Large intestine (tissue), 3 donors: ENCODE results near the gene S100A13. TPM values are rescaled to one million over a fixed set of nuclear protein-coding genes. Genes with fewer than 3 reads are reported as not detected.

Experiments
- DNase-seq, 2 donors: peaks; one replicate each; pipeline versions ENCODE4 v3.0.0 to v3.0.0-alpha.2; 2013
- H3K27ac ChIP-seq: one replicate; pipeline ENCODE4 v1.5.1; 2013; ENCODE audit warnings: low read length
- H3K27me3 ChIP-seq: 2 replicates; pipeline ENCODE4 v1.6.1; 2013; ENCODE audit warnings: low read length; ENCODE audit not compliant: control insufficient read depth, insufficient read depth
- H3K36me3 ChIP-seq: 2 replicates; pipeline ENCODE4 v1.6.1; 2013; ENCODE audit warnings: low read length; ENCODE audit not compliant: control insufficient read depth, insufficient read depth
- H3K4me1 ChIP-seq: one replicate; pipeline ENCODE4 v1.6.1; 2013; ENCODE audit warnings: low read length; ENCODE audit not compliant: control insufficient read depth, insufficient read depth
- H3K4me3 ChIP-seq: one replicate; pipeline ENCODE4 v1.5.1; 2013; ENCODE audit warnings: low read length
- H3K9me3 ChIP-seq: one replicate; pipeline ENCODE4 v1.6.1; 2013; ENCODE audit warnings: mild to moderate bottlenecking, low read depth, low read length, moderate library complexity; ENCODE audit not compliant: control insufficient read depth
- WGBS: methylation state at CpG from one replicate; pipeline ENCODE4 v1.1.5; 2013; ENCODE audit warnings: low lambda C conversion rate; ENCODE audit not compliant: insufficient coverage; 5-methylcytosine and 5-hydroxymethylcytosine counted together
- polyA plus RNA-seq: library from polyadenylated mRNA; unstranded; fragments of 120-200 nt; gene quantifications from one replicate; pipeline ENCODE4 v1.2.1, GENCODE V29; 2013

The S100A13 gene
- polyA plus RNA-seq, 1 donor, result 77.2 TPM

- no peak overlapping the region for H3K4me3 ChIP-seq
- no peak overlapping the region for H3K27ac ChIP-seq
- WGBS, result 100% methylated on average over 1 of the region's 7 CpGs
- peaks cover 4% of the 10 kb centered on the region for H3K9me3 ChIP-seq
- DNase-seq, result no peak
- peaks cover 31% of the 10 kb centered on the region for H3K4me1 ChIP-seq
- no peaks in the 10 kb centered on the region for H3K27me3 ChIP-seq
- no peaks in the 10 kb centered on the region for H3K36me3 ChIP-seq
Observed at GRCh38 chr1:153571706-153572105, 55.6 kb downstream of the S100A13 start.

GRCh38 chr1:153570874-153571273 is 56.4 kb downstream of the S100A13 start:
- peak; percentile 74 to 91 for DNase-seq
- no CpG with 5 or more reads among the region's 5 CpGs for WGBS
- Histone ChIP-seq H3K4me3 (no peak overlapping the region), H3K27ac (peak overlapping the region; percentile 65), H3K9me3 (peaks cover 4% of the 10 kb centered on the region), H3K27me3 (no peaks in the 10 kb centered on the region), H3K36me3 (no peaks in the 10 kb centered on the region), H3K4me1 (peaks cover 36% of the 10 kb centered on the region)

GRCh38 chr1:153569465-153569864 is 57.8 kb downstream of the S100A13 start:
- 100% methylated on average over 1 of the region's 8 CpGs for WGBS
- no peaks in the 10 kb centered on the region for H3K9me3 ChIP-seq
- H3K4me3 ChIP-seq, result no peak overlapping the region
- no peak for DNase-seq
- H3K36me3 ChIP-seq, result no peaks in the 10 kb centered on the region
- no peaks in the 10 kb centered on the region for H3K27me3 ChIP-seq
- H3K27ac ChIP-seq, result no peak overlapping the region
- peaks cover 47% of the 10 kb centered on the region for H3K4me1 ChIP-seq

Other genes with a start within 250 kb of the S100A13 start
- 2.5 TPM for gene S100A8, start 236.4 kb downstream of the S100A13 start, polyA plus RNA-seq
- gene S100A7A, start 211.0 kb downstream of the S100A13 start, polyA plus RNA-seq, result not detected
- not detected for gene S100A7, start 166.9 kb downstream of the S100A13 start, polyA plus RNA-seq
- gene S100A6, start 91.5 kb downstream of the S100A13 start, polyA plus RNA-seq, result 334 TPM
- gene S100A5, start 86.6 kb downstream of the S100A13 start, polyA plus RNA-seq, result 0.10 TPM
- 18.0 TPM for gene S100A4, start 81.7 kb downstream of the S100A13 start, polyA plus RNA-seq
- not detected for gene S100A3, start 78.2 kb downstream of the S100A13 start, polyA plus RNA-seq
- gene S100A2, start 61.7 kb downstream of the S100A13 start, polyA plus RNA-seq, result 0.67 TPM
- gene S100A16, start 14.4 kb downstream of the S100A13 start, polyA plus RNA-seq, result 134 TPM
- gene S100A14, start 11.2 kb downstream of the S100A13 start, polyA plus RNA-seq, result 437 TPM
- 2.8 TPM for gene S100A1, start 929 bp upstream of the S100A13 start, polyA plus RNA-seq
- gene CHTOP, start 6.6 kb upstream of the S100A13 start, polyA plus RNA-seq, result 99.4 TPM
- gene SNAPIN, start 31.2 kb upstream of the S100A13 start, polyA plus RNA-seq, result 30.9 TPM
- 152 TPM for gene ILF2, start 43.5 kb upstream of the S100A13 start, polyA plus RNA-seq
- gene NPR1, start 51.2 kb upstream of the S100A13 start, polyA plus RNA-seq, result 4.7 TPM
- 62.3 TPM for gene INTS3, start 100.5 kb upstream of the S100A13 start, polyA plus RNA-seq
- gene SLC27A3, start 147.9 kb upstream of the S100A13 start, polyA plus RNA-seq, result 32.4 TPM